Activated CD8-positive, alpha-beta memory T cell treated with anti-CD3 and anti-CD28 coated beads, Interleukin-2, amount 50 U/mL, for 24 hours (primary cell): ENCODE results near the gene LAX1.

Source experiments
- DNase-seq: peaks from one replicate; pipeline ENCODE4 v3.0.0-alpha.2; 2020; ENCODE audit errors: extremely low read depth

The LAX1 gene

DNA sequence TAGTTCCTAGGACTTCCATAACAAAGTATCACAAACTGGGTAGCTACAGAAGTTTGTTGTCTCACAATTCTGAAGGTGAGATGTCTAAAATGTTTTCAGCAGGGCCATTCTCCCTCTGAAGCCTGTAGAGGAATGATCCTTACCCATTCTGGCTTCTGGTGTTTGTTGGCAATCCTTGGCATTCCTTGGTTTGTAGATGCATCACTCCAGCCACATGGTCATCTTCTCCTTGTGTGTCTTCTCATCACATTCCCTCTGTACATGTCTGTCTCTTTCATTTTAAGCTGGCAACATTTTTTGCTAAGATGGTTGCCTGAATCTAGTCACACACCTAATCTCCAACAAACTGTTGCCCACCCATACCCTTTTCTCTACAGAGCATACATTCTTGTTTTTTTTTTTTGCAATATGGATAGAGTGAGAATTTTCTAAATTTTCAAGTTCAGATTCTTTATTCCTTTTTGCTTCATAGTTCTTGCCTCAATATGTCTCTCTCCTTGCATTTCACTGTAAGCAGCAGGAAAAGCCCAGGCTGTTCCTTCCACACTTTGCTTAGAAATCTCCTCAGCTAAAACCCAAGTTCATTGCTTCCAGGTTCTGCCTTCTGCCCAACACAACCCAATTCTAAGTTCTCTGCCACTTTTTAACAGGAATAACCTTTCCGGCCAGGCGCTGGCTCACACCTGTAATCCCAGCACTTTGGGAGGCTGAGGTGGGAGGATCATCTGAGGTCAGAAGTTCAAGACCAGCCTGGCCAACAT lies 48.8 kb downstream of the LAX1 start:
- DNase-seq, result no peak

DNA sequence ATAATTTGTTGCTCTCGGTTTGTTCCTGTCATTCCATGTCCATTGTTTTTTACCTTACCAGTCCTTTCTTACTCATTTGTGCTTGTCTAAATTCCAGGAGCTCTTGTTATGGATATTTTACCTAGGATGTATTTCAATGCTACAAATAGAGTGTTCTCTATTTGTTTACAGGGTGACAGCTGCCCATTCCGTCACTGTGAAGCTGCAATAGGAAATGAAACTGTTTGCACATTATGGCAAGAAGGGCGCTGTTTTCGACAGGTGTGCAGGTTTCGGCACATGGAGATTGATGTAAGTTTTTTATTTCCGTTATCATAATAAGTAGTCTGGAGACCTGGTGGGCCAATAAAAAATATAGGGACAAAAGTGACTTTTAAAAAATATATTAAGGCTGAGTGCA lies 53.4 kb downstream of the LAX1 start:
- no peak for DNase-seq

DNA sequence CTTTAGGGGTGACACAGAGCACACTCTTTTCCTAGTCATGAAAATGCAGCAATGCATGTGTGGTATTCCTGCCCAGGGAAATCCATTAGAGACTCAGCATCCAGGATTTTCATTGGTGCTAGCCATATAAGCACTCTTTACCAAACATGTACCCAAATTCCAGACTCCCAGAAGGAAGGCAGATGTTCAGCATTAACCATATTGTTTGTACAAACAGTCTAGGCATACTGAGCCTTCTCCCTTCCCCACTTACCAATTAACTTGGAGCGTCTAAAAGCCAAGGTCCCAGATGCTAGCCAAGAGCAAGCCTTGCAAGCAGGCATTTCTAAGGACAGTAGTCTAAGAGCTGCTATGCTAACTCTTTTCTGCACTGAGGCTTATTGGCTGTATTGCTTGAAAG lies 58.3 kb downstream of the LAX1 start:
- DNase-seq, result no peak
